ENCODE data around the gene FLNB. TPM values are rescaled to one million over a fixed set of nuclear protein-coding genes. Genes with fewer than 3 reads are reported as not detected.

FLNB gene
- total and polyA plus RNA-seq, 10 of the 15 experiments (the other 5 are each of a cell fraction or from before 2014, with no cell fraction given): 13.6 to 51.8 (median 26.4) TPM

DNA sequence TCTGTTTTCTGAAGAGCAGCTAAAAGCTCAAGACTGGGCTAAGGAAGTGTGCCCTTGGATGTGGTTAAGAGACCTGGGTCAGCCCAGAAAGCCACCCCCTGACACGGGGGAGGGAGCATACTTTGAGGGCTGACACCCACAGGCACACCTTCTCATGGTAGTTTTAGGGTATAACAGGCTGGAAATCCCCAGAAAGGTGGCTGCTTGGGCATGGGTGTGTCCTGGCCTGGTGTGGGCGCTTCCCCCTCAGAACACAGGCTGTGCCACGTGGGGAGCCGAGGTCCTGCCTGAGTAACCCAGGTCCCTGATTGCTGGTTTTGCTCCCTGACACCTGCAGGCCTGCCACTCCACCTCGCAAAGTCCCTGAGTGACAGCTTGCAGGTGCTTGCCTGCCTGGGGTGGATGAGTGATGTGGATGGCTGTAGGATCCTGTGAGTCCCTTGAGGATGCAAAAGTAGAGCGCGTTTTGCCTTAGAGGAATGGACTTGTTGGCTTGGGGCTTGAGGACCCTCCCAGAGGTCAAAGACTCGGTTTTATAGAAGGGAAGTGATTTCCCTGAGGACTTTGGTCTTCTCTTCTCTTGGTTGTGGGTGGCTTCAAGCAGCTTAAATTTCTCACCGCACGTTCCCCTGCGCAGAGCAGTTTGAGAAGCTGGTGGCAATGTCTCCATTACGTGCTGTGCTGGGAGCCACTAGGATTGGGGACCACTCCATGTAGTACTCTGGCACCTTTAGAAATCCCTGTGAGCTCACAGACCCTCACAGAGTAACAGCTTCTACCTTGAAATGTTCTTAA is 108.1 kb downstream of the FLNB start (continued):
- no peak for TF ChIP-seq FOXM1 (IDR thresholded peaks at IDR 0.05; ENCODE audit: low read depth, low read length)
- TF ChIP-seq BHLHE40 (IDR thresholded peaks at IDR 0.05; ENCODE audit: borderline replicate concordance in 1 of 2, low read depth in 2 of 2, low read length in 1 of 2): peak; percentile 60 to 83; a peak in 3 of 4 replicates
- no peak for TF ChIP-seq ZBED1 (IDR thresholded peaks at IDR 0.05; ENCODE audit: borderline replicate concordance)
- TF ChIP-seq KDM1A (IDR thresholded peaks at IDR 0.05; ENCODE audit: borderline replicate concordance): no peak
- no peak for TF ChIP-seq FOXK2 (IDR thresholded peaks at IDR 0.05)
- no peak for TF ChIP-seq SMC3 (IDR thresholded peaks at IDR 0.05; ENCODE audit: borderline replicate concordance, low read length)
- TF ChIP-seq BACH1 (IDR thresholded peaks at IDR 0.05; ENCODE audit: borderline replicate concordance): 0 out of 2 replicates have a peak, but pooled peaks have one; percentile 29
- peak; percentile 90 for TF ChIP-seq PBX3 (IDR thresholded peaks at IDR 0.05; ENCODE audit: insufficient replicate concordance, low read depth, low read length)
- TF ChIP-seq USF2 (IDR thresholded peaks at IDR 0.05; ENCODE audit: borderline replicate concordance, low read depth, low read length): peak; percentile 23; the same call in 1 of the 2 replicates
- TF ChIP-seq, protein P1, sequence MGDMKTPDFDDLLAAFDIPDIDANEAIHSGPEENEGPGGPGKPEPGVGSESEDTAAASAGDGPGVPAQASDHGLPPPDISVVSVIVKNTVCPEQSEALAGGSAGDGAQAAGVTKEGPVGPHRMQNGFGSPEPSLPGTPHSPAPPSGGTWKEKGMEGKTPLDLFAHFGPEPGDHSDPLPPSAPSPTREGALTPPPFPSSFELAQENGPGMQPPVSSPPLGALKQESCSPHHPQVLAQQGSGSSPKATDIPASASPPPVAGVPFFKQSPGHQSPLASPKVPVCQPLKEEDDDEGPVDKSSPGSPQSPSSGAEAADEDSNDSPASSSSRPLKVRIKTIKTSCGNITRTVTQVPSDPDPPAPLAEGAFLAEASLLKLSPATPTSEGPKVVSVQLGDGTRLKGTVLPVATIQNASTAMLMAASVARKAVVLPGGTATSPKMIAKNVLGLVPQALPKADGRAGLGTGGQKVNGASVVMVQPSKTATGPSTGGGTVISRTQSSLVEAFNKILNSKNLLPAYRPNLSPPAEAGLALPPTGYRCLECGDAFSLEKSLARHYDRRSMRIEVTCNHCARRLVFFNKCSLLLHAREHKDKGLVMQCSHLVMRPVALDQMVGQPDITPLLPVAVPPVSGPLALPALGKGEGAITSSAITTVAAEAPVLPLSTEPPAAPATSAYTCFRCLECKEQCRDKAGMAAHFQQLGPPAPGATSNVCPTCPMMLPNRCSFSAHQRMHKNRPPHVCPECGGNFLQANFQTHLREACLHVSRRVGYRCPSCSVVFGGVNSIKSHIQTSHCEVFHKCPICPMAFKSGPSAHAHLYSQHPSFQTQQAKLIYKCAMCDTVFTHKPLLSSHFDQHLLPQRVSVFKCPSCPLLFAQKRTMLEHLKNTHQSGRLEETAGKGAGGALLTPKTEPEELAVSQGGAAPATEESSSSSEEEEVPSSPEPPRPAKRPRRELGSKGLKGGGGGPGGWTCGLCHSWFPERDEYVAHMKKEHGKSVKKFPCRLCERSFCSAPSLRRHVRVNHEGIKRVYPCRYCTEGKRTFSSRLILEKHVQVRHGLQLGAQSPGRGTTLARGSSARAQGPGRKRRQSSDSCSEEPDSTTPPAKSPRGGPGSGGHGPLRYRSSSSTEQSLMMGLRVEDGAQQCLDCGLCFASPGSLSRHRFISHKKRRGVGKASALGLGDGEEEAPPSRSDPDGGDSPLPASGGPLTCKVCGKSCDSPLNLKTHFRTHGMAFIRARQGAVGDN (IDR thresholded peaks at IDR 0.05): peak; percentile 78
- peak in 1 of 2 experiments; percentile 73; a peak in 2 of 3 replicates for TF ChIP-seq EGR1 (IDR thresholded peaks at IDR 0.05; ENCODE audit: borderline replicate concordance in 1 of 2, low read depth in 2 of 2, low read length in 2 of 2)
- TF ChIP-seq SPI1 (IDR thresholded peaks at IDR 0.05; ENCODE audit: borderline replicate concordance, insufficient read depth, low read depth, low read length): peak; percentile 81
- TF ChIP-seq CHD1 (IDR thresholded peaks at IDR 0.05; ENCODE audit: low read depth, low read length): no peak
- peak; percentile 62; the same call in 1 of the 2 replicates for TF ChIP-seq NBN (IDR thresholded peaks at IDR 0.05)
- no peak for TF ChIP-seq BMI1 (IDR thresholded peaks at IDR 0.05; ENCODE audit: borderline replicate concordance)
- TF ChIP-seq, protein P2, sequence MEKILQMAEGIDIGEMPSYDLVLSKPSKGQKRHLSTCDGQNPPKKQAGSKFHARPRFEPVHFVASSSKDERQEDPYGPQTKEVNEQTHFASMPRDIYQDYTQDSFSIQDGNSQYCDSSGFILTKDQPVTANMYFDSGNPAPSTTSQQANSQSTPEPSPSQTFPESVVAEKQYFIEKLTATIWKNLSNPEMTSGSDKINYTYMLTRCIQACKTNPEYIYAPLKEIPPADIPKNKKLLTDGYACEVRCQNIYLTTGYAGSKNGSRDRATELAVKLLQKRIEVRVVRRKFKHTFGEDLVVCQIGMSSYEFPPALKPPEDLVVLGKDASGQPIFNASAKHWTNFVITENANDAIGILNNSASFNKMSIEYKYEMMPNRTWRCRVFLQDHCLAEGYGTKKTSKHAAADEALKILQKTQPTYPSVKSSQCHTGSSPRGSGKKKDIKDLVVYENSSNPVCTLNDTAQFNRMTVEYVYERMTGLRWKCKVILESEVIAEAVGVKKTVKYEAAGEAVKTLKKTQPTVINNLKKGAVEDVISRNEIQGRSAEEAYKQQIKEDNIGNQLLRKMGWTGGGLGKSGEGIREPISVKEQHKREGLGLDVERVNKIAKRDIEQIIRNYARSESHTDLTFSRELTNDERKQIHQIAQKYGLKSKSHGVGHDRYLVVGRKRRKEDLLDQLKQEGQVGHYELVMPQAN (conservative IDR thresholded peaks at IDR 0.05): no peak
- TF ChIP-seq ATF7 (IDR thresholded peaks at IDR 0.05; ENCODE audit: low read depth): peak; percentile 76
- TF ChIP-seq ZNF384 (IDR thresholded peaks at IDR 0.05; ENCODE audit: borderline replicate concordance, low read depth, low read length): no peak

All from GM12878 (cell line).